ENCODE results near the gene TMC7. TPM values are rescaled to one million over a fixed set of nuclear protein-coding genes. Genes with fewer than 3 reads are reported as not detected.

The TMC7 gene
- total and polyA plus RNA-seq, 2 of the 13 experiments (the other 11 are each of a cell fraction or from before 2014, with no cell fraction given), result 1.2 to 5.1 TPM

- no peak for TF ChIP-seq ZMAT5 (CRISPR knock-in tag; IDR thresholded peaks at IDR 0.05; ENCODE audit: borderline replicate concordance, low read depth)
- 0 out of 2 replicates have a peak, but pooled peaks have one; percentile 28 for TF ChIP-seq ZNF263 (CRISPR knock-in tag; IDR thresholded peaks at IDR 0.05)
- TF ChIP-seq AGO2 (optimal IDR thresholded peaks at IDR 0.05; ENCODE audit: low read depth, low read length), result peak; percentile 97
- no peak; the same call in 1 of the 2 replicates for TF ChIP-seq AHR (CRISPR knock-in tag; IDR thresholded peaks at IDR 0.05)
- TF ChIP-seq SRSF1 (optimal IDR thresholded peaks at IDR 0.05; ENCODE audit: low read depth, low read length), result no peak
- TF ChIP-seq ZKSCAN1 (IDR thresholded peaks at IDR 0.05; ENCODE audit: low read length), result 0 out of 2 replicates have a peak, but pooled peaks have one; percentile 47
- no peak for TF ChIP-seq ZNF850 (CRISPR knock-in tag; conservative IDR thresholded peaks at IDR 0.05)
- TF ChIP-seq HOMEZ (CRISPR knock-in tag; IDR thresholded peaks at IDR 0.05; ENCODE audit: low read depth), result peak; percentile 42
- TF ChIP-seq ZNF646 (CRISPR knock-in tag; IDR thresholded peaks at IDR 0.05), result peak; percentile 42; the same call in 1 of the 2 replicates
- peak; percentile 62; the same call in 1 of the 2 replicates for TF ChIP-seq HOXA9 (CRISPR knock-in tag; IDR thresholded peaks at IDR 0.05; ENCODE audit: borderline replicate concordance)
- no peak; the same call in 1 of the 2 replicates for TF ChIP-seq PRDM4 (CRISPR knock-in tag; IDR thresholded peaks at IDR 0.05; ENCODE audit: borderline replicate concordance)
- TF ChIP-seq IKZF1 (IDR thresholded peaks at IDR 0.05), result no peak
- 0 out of 2 replicates have a peak, but pooled peaks have one; percentile 14 for TF ChIP-seq MIER2 (CRISPR knock-in tag; IDR thresholded peaks at IDR 0.05)
- TF ChIP-seq ZNF513 (CRISPR knock-in tag; conservative IDR thresholded peaks at IDR 0.05), result 0 out of 2 replicates have a peak, but pooled peaks have one; percentile 74
- TF ChIP-seq RFX1 (IDR thresholded peaks at IDR 0.05), result peak; percentile 95
- TF ChIP-seq BCL6 (CRISPR knock-in tag; IDR thresholded peaks at IDR 0.05), result no peak; the same call in 1 of the 2 replicates
Measured at GRCh38 chr16:19067349-19068236, 83.9 kb downstream of the TMC7 start, which contains the start of gene COQ7 (continued).
